ENCODE results near the gene C2CD4C. TPM values are rescaled to one million over a fixed set of nuclear protein-coding genes. Genes with fewer than 3 reads are reported as not detected.
"Not testable (repeated sequence)": the region's sequence is repeated elsewhere in the genome, so short reads cannot be mapped to it uniquely, and the experiment has no call there.

C2CD4C gene
- total RNA-seq, 1 experiment from 2014 or later, result 7.1 TPM

GRCh38 chr19:411121-411722 is 2.3 kb upstream of the C2CD4C start:
- H3K9me2 ChIP-seq (ENCODE audit: insufficient read depth); H3K4me3 ChIP-seq (replicated peaks in 1 of 2; ENCODE audit: low read depth in 1 of 2, low read length in 2 of 2); CTCF ChIA-PET; RAD21 ChIA-PET (ENCODE audit: low non-redundant PET in 1 of 2, low total read pairs in 2 of 2, uncharacterized antibody in 2 of 2, unreplicated experiment in 2 of 2); POLR2A ChIA-PET; H3K4me2 ChIP-seq (ENCODE audit: low read length); H4K20me1 ChIP-seq (ENCODE audit: insufficient read depth); BruUV-seq (replicated peaks); intact Hi-C loops (cut with micrococcal nuclease); H3K27ac ChIP-seq (ENCODE audit: low read depth, low read length); H3K27me3 ChIP-seq (ENCODE audit: insufficient read depth, low read length); DNase-seq (ENCODE audit: low read depth, low spot score); H2AFZ ChIP-seq (ENCODE audit: low read depth, low read length, poor library complexity, severe bottlenecking); ATAC-seq; H3K79me2 ChIP-seq (ENCODE audit: insufficient read depth, low read length); H3K36me3 ChIP-seq (ENCODE audit: control insufficient read depth in 1 of 2, insufficient read depth in 2 of 2, low read length in 2 of 2); H3K9me3 ChIP-seq (ENCODE audit: control insufficient read depth in 1 of 2, insufficient read depth in 1 of 2, low read depth in 1 of 2, low read length in 2 of 2); H3K9ac ChIP-seq (ENCODE audit: low read length): not testable (repeated sequence)
- peaks cover 4 to 14% of the 10 kb centered on the region in 2 experiments; a peak in 3 of 4 replicates for H3K4me1 ChIP-seq (ENCODE audit: control insufficient read depth in 1 of 2, insufficient read depth in 2 of 2, low read length in 2 of 2)

GRCh38 chr19:410243-410781 is 1.4 kb upstream of the C2CD4C start:
- H3K36me3 ChIP-seq (ENCODE audit: control insufficient read depth in 1 of 2, insufficient read depth in 2 of 2, low read length in 2 of 2), result no peaks in the 10 kb centered on the region
- TF ChIP-seq EZH2 (IDR thresholded peaks at IDR 0.05) (no peak), MAX (IDR thresholded peaks at IDR 0.05) (no peak), ZBTB33 (IDR thresholded peaks at IDR 0.05; ENCODE audit: extremely low read depth, insufficient replicate concordance, low read length) (no peak), CEBPB (IDR thresholded peaks at IDR 0.05; ENCODE audit: low read depth) (no peak), POLR2AphosphoS5 (IDR thresholded peaks at IDR 0.05; ENCODE audit: low read depth, low read length) (no peak), TCF7L2 (IDR thresholded peaks at IDR 0.05; ENCODE audit: borderline replicate concordance, extremely low read depth, insufficient read depth, insufficient read length) (no peak), EGR1 (IDR thresholded peaks at IDR 0.05; ENCODE audit: low read depth) (no peak), CTCF (IDR thresholded peaks at IDR 0.05 in 2 of 3, conservative IDR thresholded peaks at IDR 0.05 in 1 of 3; ENCODE audit: borderline replicate concordance in 1 of 3, insufficient read depth in 1 of 3, low read depth in 2 of 3, low read length in 2 of 3) (no peak), POLR2A (IDR thresholded peaks at IDR 0.05; ENCODE audit: borderline replicate concordance, extremely low read depth, insufficient read depth, insufficient read length) (no peak), ZFX (IDR thresholded peaks at IDR 0.05) (no peak)
- H4K20me1 ChIP-seq (ENCODE audit: insufficient read depth), result no peaks in the 10 kb centered on the region
- RAD21 ChIA-PET (ENCODE audit: low non-redundant PET in 1 of 2, low total read pairs in 2 of 2, uncharacterized antibody in 2 of 2, unreplicated experiment in 2 of 2), result no interaction called here
- intact Hi-C loops (cut with micrococcal nuclease), result no loop called here
- POLR2A ChIA-PET, result no interaction called here
- H3K9me2 ChIP-seq (ENCODE audit: insufficient read depth), result no peaks in the 10 kb centered on the region
- CTCF ChIA-PET, result no interaction called here
- ATAC-seq, result no peak
- H3K4me3 ChIP-seq (replicated peaks in 1 of 2; ENCODE audit: low read depth in 1 of 2, low read length in 2 of 2), result no peak overlapping the region
- H3K27me3 ChIP-seq (ENCODE audit: insufficient read depth, low read length), result peaks cover 4% of the 10 kb centered on the region; the same call in 1 of the 2 replicates
- no peak overlapping the region for H2AFZ ChIP-seq (ENCODE audit: low read depth, low read length, poor library complexity, severe bottlenecking)
- DNase-seq (ENCODE audit: low read depth, low spot score), result no peak
- H3K79me2 ChIP-seq (ENCODE audit: insufficient read depth, low read length), result no peaks in the 10 kb centered on the region
- peaks cover 4 to 14% of the 10 kb centered on the region in 2 experiments; a peak in 3 of 4 replicates for H3K4me1 ChIP-seq (ENCODE audit: control insufficient read depth in 1 of 2, insufficient read depth in 2 of 2, low read length in 2 of 2)
- H3K9ac ChIP-seq (ENCODE audit: low read length), result no peak overlapping the region
- H3K9me3 ChIP-seq (ENCODE audit: control insufficient read depth in 1 of 2, insufficient read depth in 1 of 2, low read depth in 1 of 2, low read length in 2 of 2), result no peaks in the 10 kb centered on the region
- no peak overlapping the region for H3K4me2 ChIP-seq (ENCODE audit: low read length)
- BruUV-seq (replicated peaks), result no TSS peak
- no peak overlapping the region for H3K27ac ChIP-seq (ENCODE audit: low read depth, low read length)

Data from HCT116 (cell line).